Measurements from ENCODE around the gene HLA-DOA. TPM values are rescaled to one million over a fixed set of nuclear protein-coding genes. Genes with fewer than 3 reads are reported as not detected.

HLA-DOA gene
- total RNA-seq, 1 experiment from 2014 or later = 4.1 TPM

- no TSS peak for BruUV-seq (replicated peaks)
- no peak for TF ChIP-seq CTCF (IDR thresholded peaks at IDR 0.05; ENCODE audit: unreplicated experiment)
- intact Hi-C loops (cut with micrococcal nuclease; ENCODE audit: unreplicated experiment) = no loop called here
- CTCF ChIA-PET = interaction anchor here (0.6 to 11.8 kb wide), 4 partner anchors 11 to 226 kb away, joined by 3 to 143 read pairs (median 40); partner anchors contain the start of gene HLA-DMA
- Mint-ChIP-seq H3K36me3 (ENCODE audit: insufficient read depth, unreplicated experiment) (peaks cover 100% of the 10 kb centered on the region), H3K4me3 (ENCODE audit: low read depth, unreplicated experiment) (peak overlapping the region; percentile 77), H3K4me1 (ENCODE audit: low read depth, unreplicated experiment) (peaks cover 38% of the 10 kb centered on the region), H3K27me3 (ENCODE audit: unreplicated experiment) (no peaks in the 10 kb centered on the region), H3K9me3 (ENCODE audit: low read depth, unreplicated experiment) (no peaks in the 10 kb centered on the region), H3K27ac (ENCODE audit: unreplicated experiment) (peak overlapping the region; percentile 85)
- DNase-seq = peak; percentile 57
These were observed 35.4 kb downstream of the HLA-DOA start for GRCh38 chr6:32974016-32974333.

- intact Hi-C loops (cut with micrococcal nuclease; ENCODE audit: unreplicated experiment) = no loop called here
- Mint-ChIP-seq H3K27ac (ENCODE audit: unreplicated experiment) (peak overlapping the region; percentile 85), H3K9me3 (ENCODE audit: low read depth, unreplicated experiment) (no peaks in the 10 kb centered on the region), H3K27me3 (ENCODE audit: unreplicated experiment) (no peaks in the 10 kb centered on the region), H3K36me3 (ENCODE audit: insufficient read depth, unreplicated experiment) (peaks cover 100% of the 10 kb centered on the region), H3K4me3 (ENCODE audit: low read depth, unreplicated experiment) (peak overlapping the region; percentile 77), H3K4me1 (ENCODE audit: low read depth, unreplicated experiment) (peaks cover 36% of the 10 kb centered on the region)
- no peak for TF ChIP-seq CTCF (IDR thresholded peaks at IDR 0.05; ENCODE audit: unreplicated experiment)
- CTCF ChIA-PET = interaction anchor here (0.6 to 11.8 kb wide), 5 partner anchors 11 to 226 kb away, joined by 3 to 143 read pairs (median 4); partner anchors contain the start of gene HLA-DMA
- BruUV-seq (replicated peaks) = no TSS peak
- DNase-seq = peak; percentile 61
These were observed 36.0 kb downstream of the HLA-DOA start for GRCh38 chr6:32973144-32974015.

- Mint-ChIP-seq H3K4me1 (ENCODE audit: low read depth, unreplicated experiment) (peaks cover 33% of the 10 kb centered on the region), H3K27me3 (ENCODE audit: unreplicated experiment) (no peaks in the 10 kb centered on the region), H3K9me3 (ENCODE audit: low read depth, unreplicated experiment) (no peaks in the 10 kb centered on the region), H3K27ac (ENCODE audit: unreplicated experiment) (peak overlapping the region; percentile 85), H3K4me3 (ENCODE audit: low read depth, unreplicated experiment) (peak overlapping the region; percentile 77), H3K36me3 (ENCODE audit: insufficient read depth, unreplicated experiment) (peaks cover 100% of the 10 kb centered on the region)
- no peak for TF ChIP-seq CTCF (IDR thresholded peaks at IDR 0.05; ENCODE audit: unreplicated experiment)
- CTCF ChIA-PET = interaction anchor here (0.6 to 11.8 kb wide), 10 partner anchors 12 to 408 kb away, joined by 3 to 143 read pairs (median 7); partner anchors contain the start of genes HLA-DMA, HSD17B8, PSMB9 and TAP1
- intact Hi-C loops (cut with micrococcal nuclease; ENCODE audit: unreplicated experiment) = no loop called here
- TSS peak; percentile 26 for BruUV-seq (replicated peaks)
- DNase-seq = no peak
These were observed 36.8 kb downstream of the HLA-DOA start for GRCh38 chr6:32972353-32973143.

- Mint-ChIP-seq H3K4me1 (ENCODE audit: low read depth, unreplicated experiment) (peaks cover 33% of the 10 kb centered on the region), H3K27ac (ENCODE audit: unreplicated experiment) (peak overlapping the region; percentile 85), H3K9me3 (ENCODE audit: low read depth, unreplicated experiment) (no peaks in the 10 kb centered on the region), H3K27me3 (ENCODE audit: unreplicated experiment) (no peaks in the 10 kb centered on the region), H3K4me3 (ENCODE audit: low read depth, unreplicated experiment) (peak overlapping the region; percentile 77), H3K36me3 (ENCODE audit: insufficient read depth, unreplicated experiment) (peaks cover 100% of the 10 kb centered on the region)
- TF ChIP-seq CTCF (IDR thresholded peaks at IDR 0.05; ENCODE audit: unreplicated experiment) = no peak
- BruUV-seq (replicated peaks) = no TSS peak
- CTCF ChIA-PET = interaction anchor here (0.6 to 11.8 kb wide), 15 partner anchors 13 to 776 kb away, joined by 3 to 143 read pairs (median 6); partner anchors contain the start of genes HLA-DMA, HLA-DMB, HSD17B8 and PSMB9
- intact Hi-C loops (cut with micrococcal nuclease; ENCODE audit: unreplicated experiment) = no loop called here
- DNase-seq = peak; percentile 100
These were observed 37.6 kb downstream of the HLA-DOA start for GRCh38 chr6:32971581-32972352.
